NT2/D1 (cell line): ENCODE results near the gene RPL22L1.

ENCODE experiments used
- DNase-seq: peaks from one replicate; pipeline ENCODE4 v3.0.0-alpha.2; 2011; ENCODE audit warnings: low read depth, low spot score
- H3K27me3 ChIP-seq: 2 replicates; pipeline ENCODE4 v1.6.0; 2011; ENCODE audit warnings: mild to moderate bottlenecking; ENCODE audit not compliant: insufficient read length, insufficient read depth
- H3K36me3 ChIP-seq: 2 replicates; pipeline ENCODE4 v1.6.1; 2011; ENCODE audit warnings: mild to moderate bottlenecking, low read length, mixed read lengths; ENCODE audit not compliant: insufficient read depth, insufficient read length
- H3K4me1 ChIP-seq: 2 replicates; pipeline ENCODE4 v1.5.1; 2011; ENCODE audit not compliant: insufficient read depth, insufficient read length
- H3K4me3 ChIP-seq: 2 replicates; pipeline ENCODE4 v1.5.1; 2011; ENCODE audit warnings: low read depth; ENCODE audit not compliant: insufficient read length
- H3K9ac ChIP-seq: 2 replicates; pipeline ENCODE4 v1.6.0; 2011; ENCODE audit warnings: low read depth; ENCODE audit not compliant: insufficient read length
- H3K9me3 ChIP-seq: 2 replicates; pipeline ENCODE4 v1.5.1; 2011; ENCODE audit warnings: mild to moderate bottlenecking, low read length; ENCODE audit not compliant: insufficient read depth
- SUZ12 ChIP-seq: IDR thresholded peaks from 2 replicates; pipeline ENCODE4 v1.6.1; 2011; ENCODE audit not compliant: insufficient read length, insufficient read depth; ENCODE audit errors: extremely low read depth
- YY1 ChIP-seq: IDR thresholded peaks from 2 replicates; pipeline ENCODE4 v1.6.1; 2011; ENCODE audit not compliant: insufficient read length, insufficient read depth
- ZNF274 ChIP-seq: IDR thresholded peaks from 2 replicates; pipeline ENCODE4 v1.6.1; 2011; ENCODE audit warnings: mild to moderate bottlenecking, low read depth, low read length

The RPL22L1 gene

DNA sequence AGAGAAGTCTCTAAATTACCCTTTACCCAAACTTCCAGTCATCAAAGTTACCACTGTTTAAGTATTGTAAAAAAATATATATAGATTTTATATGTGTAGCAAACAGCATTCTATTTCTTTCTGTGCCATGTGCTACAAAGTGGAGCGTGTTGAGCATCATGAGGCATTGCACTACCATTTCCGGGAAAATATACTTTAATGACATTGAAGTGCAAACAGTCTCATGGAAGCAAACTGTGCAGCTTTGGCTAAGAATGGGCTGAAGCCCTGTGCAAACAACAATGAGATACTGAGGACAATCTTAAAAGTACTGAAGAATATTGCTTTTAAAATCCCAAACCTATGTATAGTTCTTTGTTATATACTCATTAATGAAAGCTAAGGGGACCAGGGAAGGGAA lies 6.5 kb upstream of the RPL22L1 start:
- DNase-seq, result no peak
- H3K4me3 ChIP-seq, result no peak overlapping the region
- TF ChIP-seq YY1, result no peak
- no peak for TF ChIP-seq ZNF274
- no peak for TF ChIP-seq SUZ12
- no peaks in the 10 kb centered on the region for H3K27me3 ChIP-seq
- H3K9ac ChIP-seq, result no peak overlapping the region
- no peaks in the 10 kb centered on the region for H3K4me1 ChIP-seq
- no peaks in the 10 kb centered on the region for H3K9me3 ChIP-seq
- H3K36me3 ChIP-seq, result no peaks in the 10 kb centered on the region

DNA sequence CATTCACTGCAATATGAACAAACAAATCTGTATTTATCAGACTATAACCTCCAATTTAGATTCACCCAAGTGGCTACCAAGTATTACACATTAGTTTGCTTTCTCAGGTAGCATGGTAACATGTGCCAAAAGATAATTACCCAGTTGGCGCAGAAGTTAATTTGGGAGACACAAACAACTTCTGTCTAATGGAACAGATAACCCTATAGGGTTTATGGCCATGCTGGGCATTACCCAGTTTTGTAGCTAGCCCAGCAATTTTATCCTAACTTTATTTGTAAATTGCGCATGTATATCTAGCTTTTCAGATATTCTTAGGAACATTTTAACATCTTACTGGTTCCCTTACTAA lies 780 bp downstream of the RPL22L1 start:
- H3K9ac ChIP-seq, result peak overlapping the region; percentile 100
- TF ChIP-seq SUZ12 (no peak), ZNF274 (no peak), YY1 (no peak)
- no peaks in the 10 kb centered on the region for H3K27me3 ChIP-seq
- no peaks in the 10 kb centered on the region for H3K4me1 ChIP-seq
- H3K36me3 ChIP-seq, result peaks cover 47% of the 10 kb centered on the region
- no peaks in the 10 kb centered on the region for H3K9me3 ChIP-seq
- peak overlapping the region; percentile 99 for H3K4me3 ChIP-seq
- DNase-seq, result no peak

DNA sequence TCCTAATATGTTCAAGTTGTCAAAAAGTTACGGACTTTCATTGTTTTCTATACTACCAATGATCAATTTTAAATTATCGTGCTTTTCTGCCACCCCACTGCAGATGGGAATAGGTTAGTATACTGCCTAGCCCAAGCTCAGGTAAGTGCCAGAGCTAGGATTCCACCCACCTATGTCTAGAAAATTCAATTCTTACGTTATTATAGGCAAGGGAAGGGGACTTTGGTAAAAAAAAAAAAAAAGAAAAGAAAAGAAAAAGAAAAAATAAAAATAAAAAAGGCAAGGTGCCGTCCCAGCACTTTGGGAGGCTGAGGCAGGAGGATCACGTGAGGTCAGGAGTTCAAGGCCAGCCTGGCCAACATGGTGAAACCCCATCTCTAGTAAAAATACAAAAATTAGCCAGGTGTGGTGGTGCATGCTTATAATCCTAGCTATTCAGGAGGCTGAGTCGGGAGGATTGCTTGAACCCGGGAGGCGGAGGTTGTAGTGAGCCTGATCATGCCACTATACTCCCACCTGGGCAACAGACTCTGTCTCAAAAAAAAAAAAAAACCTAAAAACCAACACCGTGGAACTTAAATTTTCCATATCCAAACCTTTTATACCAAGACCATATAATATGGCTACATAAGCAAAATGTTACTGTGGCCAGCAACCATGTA lies 1.3 kb downstream of the RPL22L1 start:
- Histone ChIP-seq H3K9ac (peak overlapping the region; percentile 100), H3K4me1 (no peaks in the 10 kb centered on the region), H3K9me3 (no peaks in the 10 kb centered on the region), H3K36me3 (peaks cover 47% of the 10 kb centered on the region), H3K4me3 (peak overlapping the region; percentile 99), H3K27me3 (no peaks in the 10 kb centered on the region)
- TF ChIP-seq ZNF274 (no peak), YY1 (no peak), SUZ12 (no peak)
- DNase-seq, result no peak

DNA sequence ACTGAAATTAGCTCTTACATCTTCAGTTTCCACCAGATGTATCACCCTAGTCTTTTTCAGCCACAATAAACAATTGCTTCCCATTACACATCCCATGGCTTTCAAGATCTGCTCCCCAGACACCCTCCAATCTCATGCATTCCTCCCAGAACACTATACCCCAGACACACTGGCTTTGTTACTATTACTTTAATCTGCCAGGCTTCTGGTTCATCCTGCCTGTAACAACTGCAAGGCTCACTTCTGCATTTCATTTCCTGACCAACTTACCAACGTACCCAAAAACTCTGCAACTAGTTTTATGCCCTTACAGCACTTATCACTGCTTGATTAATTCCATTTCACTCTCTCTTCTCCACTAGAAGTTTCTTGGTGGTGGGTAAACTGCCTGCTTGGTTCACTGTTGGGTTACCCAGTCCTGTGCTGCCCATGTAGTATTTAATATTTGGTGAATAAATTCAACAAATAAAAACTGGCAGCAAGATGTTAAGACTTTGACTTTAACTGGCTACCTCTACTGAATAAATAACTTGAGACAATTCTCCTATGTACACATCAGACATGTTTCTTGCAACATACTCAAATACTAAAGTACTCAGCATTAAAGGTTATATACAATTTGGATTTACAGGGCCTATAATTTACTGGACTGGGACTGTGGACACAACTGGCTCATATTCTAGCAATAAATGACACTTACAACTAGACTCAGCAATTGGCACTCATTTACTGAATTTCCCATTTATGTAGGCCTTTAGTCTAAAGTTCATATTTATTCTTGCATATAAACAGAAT lies 2.7 kb downstream of the RPL22L1 start:
- TF ChIP-seq ZNF274, result no peak
- TF ChIP-seq YY1, result no peak
- H3K4me3 ChIP-seq, result peak overlapping the region; percentile 99
- no peak for DNase-seq

DNA sequence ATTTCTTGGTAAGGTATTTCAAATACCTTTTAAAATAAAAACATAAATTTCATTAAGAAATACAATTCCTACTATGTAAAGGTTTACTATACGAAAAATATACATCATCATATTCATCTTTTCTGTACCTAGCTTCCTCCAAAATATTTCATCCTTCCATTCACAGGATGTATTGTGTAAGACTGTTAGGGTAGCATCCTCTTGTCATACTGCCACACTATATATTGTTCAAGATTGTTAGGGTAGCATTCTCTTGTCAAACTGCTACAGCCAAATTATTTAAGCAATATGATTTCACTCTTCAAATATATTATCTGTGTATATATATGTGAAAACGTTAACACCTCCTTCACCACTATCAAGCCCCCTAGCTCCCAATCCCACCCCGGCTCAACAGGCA lies 3.5 kb downstream of the RPL22L1 start:
- no peaks in the 10 kb centered on the region for H3K4me1 ChIP-seq
- no peaks in the 10 kb centered on the region for H3K9me3 ChIP-seq
- peaks cover 47% of the 10 kb centered on the region for H3K36me3 ChIP-seq
- TF ChIP-seq ZNF274, result no peak
- no peak for TF ChIP-seq SUZ12
- TF ChIP-seq YY1, result no peak
- H3K27me3 ChIP-seq, result no peaks in the 10 kb centered on the region
- no peak for DNase-seq
- no peak overlapping the region for H3K9ac ChIP-seq
- no peak overlapping the region for H3K4me3 ChIP-seq

More for the DNA sequence above, 2.7 kb downstream of the RPL22L1 start:
- Histone ChIP-seq H3K4me1 (no peaks in the 10 kb centered on the region), H3K36me3 (peaks cover 47% of the 10 kb centered on the region), H3K27me3 (no peaks in the 10 kb centered on the region), H3K9me3 (no peaks in the 10 kb centered on the region), H3K9ac (peak overlapping the region; percentile 100)

DNA sequence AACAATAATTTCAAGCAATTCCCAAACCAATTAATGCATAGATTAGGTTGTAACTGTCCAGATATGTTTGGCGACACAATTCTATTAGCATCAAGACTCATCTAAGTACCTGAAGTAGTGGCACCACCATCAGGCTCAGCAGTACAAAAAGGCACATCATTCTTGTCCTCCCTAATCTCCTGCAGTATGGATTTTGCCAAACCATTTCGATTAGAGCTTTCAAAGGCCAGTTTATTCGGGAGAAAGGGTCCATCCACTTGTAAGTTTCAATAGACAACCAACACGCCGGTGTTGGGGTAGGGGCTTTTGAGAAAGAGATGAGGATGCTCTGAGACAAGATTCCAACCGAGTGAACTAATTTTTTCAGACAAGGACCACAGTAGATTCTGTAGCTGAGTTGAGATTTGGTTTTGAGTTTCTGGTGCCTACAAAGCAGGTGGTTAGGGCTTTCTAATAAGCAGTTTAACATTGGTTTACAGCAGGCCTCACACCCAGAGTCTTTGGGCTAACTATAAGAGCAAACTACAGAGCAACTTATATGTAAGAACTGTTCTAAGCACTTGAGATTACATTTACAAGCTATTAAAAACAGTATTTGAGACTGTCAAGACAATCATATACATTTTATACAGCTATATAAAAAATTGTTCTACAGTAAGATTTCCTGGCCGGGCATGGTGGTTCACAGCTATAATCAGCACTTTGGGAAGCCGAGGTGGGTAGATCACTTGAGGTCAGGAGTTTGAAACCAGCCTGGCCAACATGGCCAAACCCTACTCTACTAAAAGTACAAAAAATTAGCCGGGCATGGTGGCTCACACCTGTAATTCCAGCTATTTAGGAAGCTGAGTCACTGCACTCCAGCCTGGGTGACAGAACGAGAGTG lies 4.5 kb downstream of the RPL22L1 start:
- DNase-seq, result no peak
- TF ChIP-seq YY1 (no peak), SUZ12 (no peak), ZNF274 (no peak)

DNA sequence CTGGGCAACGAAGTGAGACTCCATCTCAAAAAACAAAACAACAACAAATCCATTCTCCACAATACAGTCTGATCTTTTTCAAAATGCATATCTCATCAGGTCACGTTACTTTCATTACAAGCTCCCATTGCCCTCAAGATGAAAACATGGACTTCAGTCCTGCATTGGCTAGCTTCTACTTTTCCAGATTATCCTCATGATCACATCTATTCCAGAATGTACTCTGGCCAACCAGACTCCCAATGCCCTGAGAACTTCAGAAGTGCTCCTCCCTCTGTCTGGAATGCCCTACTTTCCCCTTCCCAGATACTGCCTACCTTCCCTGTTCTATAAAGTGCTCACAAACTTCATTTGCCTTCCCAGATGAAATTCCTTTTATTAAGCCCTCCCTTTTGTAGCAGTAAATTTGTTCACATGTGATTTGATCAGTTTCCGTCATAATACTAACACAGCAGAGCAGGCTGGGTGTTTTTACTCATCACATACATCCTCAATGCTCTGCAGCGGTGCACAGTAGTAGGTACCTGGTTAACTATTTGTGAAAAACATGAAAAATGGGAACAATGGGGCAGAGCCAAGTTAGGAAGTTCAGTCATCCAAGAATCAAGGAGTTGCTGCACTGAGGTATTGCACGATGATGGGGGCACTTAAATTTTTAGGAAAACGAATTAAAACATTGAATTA lies 5.3 kb downstream of the RPL22L1 start:
- Histone ChIP-seq H3K4me1 (no peaks in the 10 kb centered on the region), H3K9me3 (no peaks in the 10 kb centered on the region), H3K27me3 (no peaks in the 10 kb centered on the region), H3K36me3 (peaks cover 45% of the 10 kb centered on the region), H3K4me3 (no peak overlapping the region), H3K9ac (no peak overlapping the region)
- DNase-seq, result no peak
- TF ChIP-seq SUZ12, result no peak
- TF ChIP-seq YY1, result no peak

More for the DNA sequence above, 4.5 kb downstream of the RPL22L1 start:
- H3K4me1 ChIP-seq, result no peaks in the 10 kb centered on the region
- H3K4me3 ChIP-seq, result no peak overlapping the region
- no peak overlapping the region for H3K9ac ChIP-seq
- H3K27me3 ChIP-seq, result no peaks in the 10 kb centered on the region
- no peaks in the 10 kb centered on the region for H3K9me3 ChIP-seq
- peaks cover 47% of the 10 kb centered on the region for H3K36me3 ChIP-seq
